22Rv1 (cell line): ENCODE data around the gene SYNE1.
A peak's percentile ranks its signal among the peaks of the same experiment; 100 is the strongest.

Experiments
- H3K27ac ChIP-seq: fragments of 450-650 bp; 2 replicates; pipeline ENCODE4 v1.5.1; 2017
- ZFX ChIP-seq: fragments of 450-650 bp; IDR thresholded peaks from 2 replicates; pipeline ENCODE4 v1.6.1; 2017; ENCODE audit warnings: antibody characterized with exemption, borderline replicate concordance
- TF ChIP-seq, protein P1 (sequence below): fragments of 450-650 bp; IDR thresholded peaks from 2 replicates; pipeline ENCODE4 v1.5.1; 2017; ENCODE audit warnings: mild to moderate bottlenecking

Gene SYNE1

DNA sequence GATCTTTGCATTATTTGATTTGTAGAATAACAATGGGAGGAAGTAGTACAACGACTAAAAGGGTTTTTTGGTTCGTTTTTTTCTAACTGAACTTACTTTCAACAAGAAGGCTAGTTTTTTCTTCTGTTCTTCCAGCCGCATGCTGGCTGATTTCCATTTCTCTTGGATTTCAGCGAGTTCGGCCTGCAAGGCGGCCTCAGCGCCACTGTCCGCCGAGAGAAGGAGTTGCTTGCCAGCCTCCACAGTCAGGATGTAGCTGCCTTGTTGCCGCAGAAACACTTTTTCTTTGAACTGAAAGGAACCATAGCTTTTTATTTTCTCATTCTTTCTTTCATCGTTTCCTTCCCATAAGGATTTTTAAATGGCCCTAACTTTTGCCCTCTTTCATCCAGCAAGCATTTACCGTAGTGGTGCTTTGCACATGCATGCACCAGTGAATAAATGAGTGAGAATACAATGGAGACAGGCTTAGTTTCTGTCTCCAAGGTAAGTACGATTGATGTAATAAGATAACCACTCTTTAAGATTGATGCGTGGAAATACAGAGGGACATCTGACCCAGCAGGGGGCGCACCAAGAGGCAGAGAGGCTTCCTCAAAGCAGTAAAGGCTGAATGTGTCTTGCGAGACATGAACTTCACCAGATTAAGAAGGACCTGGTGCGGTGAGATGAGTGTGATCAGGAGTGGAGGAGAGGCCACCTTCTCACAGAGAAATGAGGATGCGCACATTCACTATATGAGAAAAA lies 430.9 kb downstream of the SYNE1 start:
- H3K27ac ChIP-seq = no peak overlapping the region

DNA sequence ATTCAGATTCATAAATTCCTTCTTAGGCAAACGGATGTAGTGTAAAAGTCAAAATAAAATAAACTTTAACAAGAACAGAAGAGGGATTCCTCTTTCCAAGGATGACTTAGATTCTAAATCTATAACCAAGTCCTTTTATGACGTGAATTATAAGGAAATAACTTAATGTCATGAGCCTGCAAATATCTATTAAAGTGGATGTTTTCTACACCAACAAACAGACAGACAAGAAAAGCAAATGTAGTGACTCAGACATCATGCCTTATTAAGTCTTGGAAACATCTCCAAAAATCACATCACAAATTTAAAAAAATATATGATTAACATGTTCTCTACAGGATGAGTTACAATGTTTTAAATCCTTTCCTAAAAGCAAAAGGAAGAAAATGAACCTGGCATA lies 432.6 kb downstream of the SYNE1 start:
- no peak overlapping the region for H3K27ac ChIP-seq
- TF ChIP-seq, protein P1, sequence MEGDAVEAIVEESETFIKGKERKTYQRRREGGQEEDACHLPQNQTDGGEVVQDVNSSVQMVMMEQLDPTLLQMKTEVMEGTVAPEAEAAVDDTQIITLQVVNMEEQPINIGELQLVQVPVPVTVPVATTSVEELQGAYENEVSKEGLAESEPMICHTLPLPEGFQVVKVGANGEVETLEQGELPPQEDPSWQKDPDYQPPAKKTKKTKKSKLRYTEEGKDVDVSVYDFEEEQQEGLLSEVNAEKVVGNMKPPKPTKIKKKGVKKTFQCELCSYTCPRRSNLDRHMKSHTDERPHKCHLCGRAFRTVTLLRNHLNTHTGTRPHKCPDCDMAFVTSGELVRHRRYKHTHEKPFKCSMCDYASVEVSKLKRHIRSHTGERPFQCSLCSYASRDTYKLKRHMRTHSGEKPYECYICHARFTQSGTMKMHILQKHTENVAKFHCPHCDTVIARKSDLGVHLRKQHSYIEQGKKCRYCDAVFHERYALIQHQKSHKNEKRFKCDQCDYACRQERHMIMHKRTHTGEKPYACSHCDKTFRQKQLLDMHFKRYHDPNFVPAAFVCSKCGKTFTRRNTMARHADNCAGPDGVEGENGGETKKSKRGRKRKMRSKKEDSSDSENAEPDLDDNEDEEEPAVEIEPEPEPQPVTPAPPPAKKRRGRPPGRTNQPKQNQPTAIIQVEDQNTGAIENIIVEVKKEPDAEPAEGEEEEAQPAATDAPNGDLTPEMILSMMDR = no peak
- TF ChIP-seq ZFX = no peak

More for the DNA sequence above, 430.9 kb downstream of the SYNE1 start:
- TF ChIP-seq, protein P1 = peak; percentile 80
- TF ChIP-seq ZFX = no peak

DNA sequence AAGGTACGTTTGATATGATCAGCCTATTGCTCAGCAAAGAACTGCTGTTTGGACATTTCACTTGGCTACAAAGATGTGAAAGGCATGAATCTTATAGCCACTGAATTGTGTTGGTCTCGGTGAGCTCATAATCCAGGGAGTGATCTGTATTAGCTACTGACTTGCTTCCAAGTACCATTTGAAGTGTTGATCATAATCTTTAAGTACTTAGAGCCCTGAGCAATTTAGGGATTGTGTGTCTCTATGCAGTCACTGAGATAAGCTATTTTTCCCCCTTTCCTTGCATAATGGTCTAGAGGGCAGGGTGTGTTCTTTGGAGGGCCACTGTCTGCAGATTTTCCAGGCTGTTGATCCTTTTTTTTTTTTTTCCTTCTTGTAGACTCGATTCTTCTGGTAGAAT lies 436.0 kb downstream of the SYNE1 start:
- no peak for TF ChIP-seq ZFX
- no peak overlapping the region for H3K27ac ChIP-seq

DNA sequence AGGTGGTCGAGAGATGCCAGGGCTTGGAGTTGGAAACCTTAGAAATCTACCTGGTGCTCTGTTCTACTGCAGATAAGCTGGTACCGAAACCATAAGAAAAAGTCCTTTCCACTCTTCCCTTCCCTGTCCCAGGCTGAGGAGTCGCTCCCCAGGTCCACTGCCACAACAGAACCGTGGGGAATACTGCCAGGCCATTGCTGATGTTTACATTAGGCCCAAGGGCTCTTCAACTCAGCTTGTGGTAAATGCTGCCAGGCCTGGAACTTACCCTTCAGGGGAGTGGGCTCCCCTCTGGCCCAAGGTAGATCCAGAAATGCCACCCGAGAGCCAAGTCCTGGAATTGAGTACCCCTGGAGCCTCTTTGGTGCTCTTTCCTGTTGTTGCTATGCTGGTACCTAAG lies 441.3 kb downstream of the SYNE1 start:
- no peak for TF ChIP-seq ZFX
- TF ChIP-seq, protein P1 = no peak

DNA sequence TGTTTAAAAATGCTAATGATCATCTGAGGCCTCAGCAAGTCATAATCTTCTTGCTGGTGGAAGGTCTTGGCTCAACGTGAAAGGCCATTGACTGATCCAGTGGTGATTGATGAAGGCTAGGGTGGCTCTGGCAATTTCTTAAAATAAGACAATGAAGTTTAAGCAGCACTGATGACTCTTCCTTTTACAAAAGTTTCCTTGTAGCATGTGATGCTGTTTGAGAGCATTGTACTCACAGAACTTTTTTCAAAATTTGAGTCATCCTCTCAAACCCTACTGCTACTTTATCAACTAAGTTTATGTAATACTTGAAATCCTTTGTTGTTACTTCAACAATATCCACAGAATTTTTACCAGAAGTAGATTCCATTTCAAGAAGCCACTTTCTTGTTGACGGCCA lies 447.4 kb downstream of the SYNE1 start:
- no peak overlapping the region for H3K27ac ChIP-seq
- TF ChIP-seq, protein P1 = no peak
- no peak for TF ChIP-seq ZFX

More for the DNA sequence above, 441.3 kb downstream of the SYNE1 start:
- no peak overlapping the region for H3K27ac ChIP-seq

DNA sequence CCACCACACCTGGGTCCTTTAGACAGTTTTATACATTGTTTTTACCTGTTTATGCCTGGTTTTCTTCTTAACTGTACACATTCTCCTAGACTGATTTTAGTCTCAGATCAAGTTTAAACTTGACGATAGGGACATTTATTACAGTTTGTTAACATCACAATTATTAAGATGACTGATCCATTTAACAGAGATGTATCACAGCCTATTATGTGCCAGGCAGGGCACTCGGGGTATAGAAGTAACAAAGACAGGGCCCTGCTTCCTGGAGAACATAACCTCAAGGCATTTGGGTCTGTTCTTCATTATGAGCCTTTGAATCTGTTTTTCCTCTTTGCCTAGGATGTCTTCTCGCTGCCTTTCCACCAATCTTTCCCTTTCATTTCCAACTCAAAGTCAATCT lies 449.2 kb downstream of the SYNE1 start:
- no peak for TF ChIP-seq ZFX
- TF ChIP-seq, protein P1 = no peak
- H3K27ac ChIP-seq = no peak overlapping the region

DNA sequence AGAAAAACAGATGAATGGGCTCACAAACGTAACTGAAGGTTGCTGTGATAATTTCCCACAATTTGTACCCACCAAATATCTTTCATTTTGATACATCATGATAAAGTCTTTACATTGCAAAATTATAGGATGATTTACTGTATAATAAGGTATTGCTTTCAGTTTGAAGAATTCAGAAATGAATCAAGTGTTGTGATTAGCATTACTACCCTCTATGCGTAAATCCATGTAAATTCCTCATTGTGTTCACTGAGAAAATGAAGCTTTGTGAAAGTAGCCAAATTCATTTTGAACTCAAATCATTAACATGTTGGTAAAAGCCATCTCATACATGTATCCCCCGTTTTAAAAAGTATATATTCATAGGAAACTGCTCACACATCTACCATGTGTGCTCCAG lies 450.3 kb downstream of the SYNE1 start:
- H3K27ac ChIP-seq = no peak overlapping the region
- TF ChIP-seq ZFX = no peak
- TF ChIP-seq, protein P1 = no peak
